Measurements from ENCODE around the gene DNAAF8.

GRCh38 chr16:4688674-4689045 lies 45.7 kb upstream of the DNAAF8 start:
- no peak for TF ChIP-seq CTCF (IDR thresholded peaks at IDR 0.05 in 4 of 5, conservative IDR thresholded peaks at IDR 0.05 in 1 of 5)
- TF ChIP-seq POLR2A (IDR thresholded peaks at IDR 0.05) = no peak

Measured in gastrocnemius medialis (tissue), 4 donors.